Activated CD4-positive, alpha-beta T cell treated with anti-CD3 and anti-CD28 coated beads, Interleukin-2, amount 10 ng/mL, durations not matched to agents 24 days and 14 days (primary cell): ENCODE data around the gene PRKAR1B. TPM values are rescaled to one million over a fixed set of nuclear protein-coding genes. Genes with fewer than 3 reads are reported as not detected.

Source experiments
- DNase-seq: peaks from one replicate; pipeline ENCODE4 v3.0.0; 2022
- H3K27ac Mint-ChIP-seq: one replicate; pipeline ENCODE4 v1.8.0; 2022; ENCODE audit warnings: mild to moderate bottlenecking, mixed read lengths
- H3K27me3 Mint-ChIP-seq: one replicate; pipeline ENCODE4 v1.8.0; 2022; ENCODE audit warnings: mixed read lengths
- H3K36me3 Mint-ChIP-seq: one replicate; pipeline ENCODE4 v1.8.0; 2022; ENCODE audit warnings: low read depth, mild to moderate bottlenecking, mixed read lengths
- H3K4me1 Mint-ChIP-seq: one replicate; pipeline ENCODE4 v1.8.0; 2021; ENCODE audit warnings: mixed read lengths
- H3K4me3 Mint-ChIP-seq: one replicate; pipeline ENCODE4 v1.8.0; 2022; ENCODE audit warnings: mild to moderate bottlenecking, moderate library complexity, mixed read lengths
- H3K9me3 Mint-ChIP-seq: one replicate; pipeline ENCODE4 v1.8.0; 2021; ENCODE audit warnings: mixed read lengths
- intact Hi-C: fragments of 100-400 bp; cut with micrococcal nuclease; formaldehyde crosslinking; loops from one replicate; pipeline ENCODE4 v1.15.1; 2023
- total RNA-seq: library from RNA; stranded (reverse); gene quantifications from 2 replicates; pipeline ENCODE4 v1.2.3, GENCODE V29; 2022

Gene PRKAR1B
- total RNA-seq, 1 donor from 2014 or later: 47.0 TPM

DNA sequence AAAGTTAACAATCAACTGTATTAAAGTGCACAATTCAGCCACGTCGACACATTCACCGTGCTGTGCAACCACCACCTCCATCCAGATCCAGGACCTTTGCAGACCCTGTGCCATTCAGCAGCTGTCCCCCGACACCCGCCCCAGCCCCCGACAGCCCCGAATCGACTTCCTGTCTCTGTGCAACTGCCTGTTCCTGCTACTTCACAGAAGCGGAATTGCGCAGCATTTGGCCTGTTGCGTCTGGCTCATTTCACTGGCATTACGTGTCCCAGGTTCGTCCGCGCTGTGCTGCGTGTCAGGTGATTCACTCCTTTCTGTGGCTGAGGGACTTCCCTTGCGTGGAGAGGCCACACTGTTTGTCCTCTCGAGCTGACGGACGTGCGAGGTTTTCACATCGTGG is 33.8 kb downstream of the PRKAR1B start:
- intact Hi-C loops: no loop called here
- no peaks in the 10 kb centered on the region for H3K27me3 Mint-ChIP-seq
- H3K4me3 Mint-ChIP-seq: no peak overlapping the region
- DNase-seq: no peak
- H3K9me3 Mint-ChIP-seq: peaks cover 9% of the 10 kb centered on the region
- H3K4me1 Mint-ChIP-seq: no peaks in the 10 kb centered on the region
- no peak overlapping the region for H3K27ac Mint-ChIP-seq
- peaks cover 29% of the 10 kb centered on the region for H3K36me3 Mint-ChIP-seq

GRCh38 chr7:691361-692045 is 35.6 kb downstream of the PRKAR1B start:
- no peaks in the 10 kb centered on the region for H3K27me3 Mint-ChIP-seq
- H3K4me3 Mint-ChIP-seq: no peak overlapping the region
- no peaks in the 10 kb centered on the region for H3K4me1 Mint-ChIP-seq
- no peak for DNase-seq
- peaks cover 17% of the 10 kb centered on the region for H3K9me3 Mint-ChIP-seq
- H3K27ac Mint-ChIP-seq: no peak overlapping the region
- peaks cover 35% of the 10 kb centered on the region for H3K36me3 Mint-ChIP-seq
- intact Hi-C loops: no loop called here

- Mint-ChIP-seq H3K4me1 (no peaks in the 10 kb centered on the region), H3K4me3 (no peak overlapping the region), H3K36me3 (peaks cover 35% of the 10 kb centered on the region), H3K27ac (no peak overlapping the region), H3K27me3 (no peaks in the 10 kb centered on the region), H3K9me3 (peaks cover 22% of the 10 kb centered on the region)
- intact Hi-C loops: no loop called here
- no peak for DNase-seq
These were observed 36.4 kb downstream of the PRKAR1B start for GRCh38 chr7:690478-691360.

DNA sequence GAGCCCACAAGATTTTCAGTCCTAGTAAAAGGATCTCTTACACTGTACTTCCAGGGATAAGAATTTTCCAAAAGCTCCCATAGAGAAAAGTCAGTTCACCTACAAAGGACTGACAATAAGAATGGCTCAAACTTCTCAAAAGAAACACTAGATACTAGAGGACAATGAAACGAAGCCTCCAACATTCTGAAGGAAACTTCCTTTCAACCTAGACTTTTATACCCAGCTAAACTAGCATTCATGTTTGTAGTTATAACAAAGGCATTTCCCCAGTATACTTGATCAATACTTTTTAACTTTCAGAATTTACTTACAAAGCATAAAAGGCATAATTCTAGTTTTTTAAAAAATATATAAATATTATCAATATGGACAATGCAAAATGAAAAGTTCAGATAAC is 41.5 kb downstream of the PRKAR1B start:
- Mint-ChIP-seq H3K27ac (no peak overlapping the region), H3K36me3 (peaks cover 43% of the 10 kb centered on the region), H3K9me3 (peaks cover 26% of the 10 kb centered on the region), H3K4me1 (no peaks in the 10 kb centered on the region), H3K27me3 (no peaks in the 10 kb centered on the region), H3K4me3 (no peak overlapping the region)
- no peak for DNase-seq
- intact Hi-C loops: no loop called here

DNA sequence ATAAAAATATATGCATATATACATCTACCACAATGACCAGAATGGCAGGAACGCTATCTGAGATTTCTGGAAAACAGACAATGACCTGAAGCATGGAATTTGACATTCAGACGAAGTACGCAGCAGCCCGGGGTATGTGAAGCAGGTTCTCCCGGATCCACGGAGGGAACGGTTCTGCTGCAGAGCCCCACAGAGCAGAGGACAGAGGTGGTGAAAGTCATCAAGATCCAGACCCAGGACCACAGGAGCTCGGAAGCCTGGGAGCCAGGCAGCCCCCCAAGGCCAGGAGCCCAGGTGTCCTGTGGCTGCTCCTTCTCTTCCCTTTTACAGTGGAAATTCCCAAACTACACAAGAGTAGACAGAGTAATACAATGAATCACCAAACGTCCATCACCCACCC is 42.7 kb downstream of the PRKAR1B start:
- H3K27me3 Mint-ChIP-seq: no peaks in the 10 kb centered on the region

DNA sequence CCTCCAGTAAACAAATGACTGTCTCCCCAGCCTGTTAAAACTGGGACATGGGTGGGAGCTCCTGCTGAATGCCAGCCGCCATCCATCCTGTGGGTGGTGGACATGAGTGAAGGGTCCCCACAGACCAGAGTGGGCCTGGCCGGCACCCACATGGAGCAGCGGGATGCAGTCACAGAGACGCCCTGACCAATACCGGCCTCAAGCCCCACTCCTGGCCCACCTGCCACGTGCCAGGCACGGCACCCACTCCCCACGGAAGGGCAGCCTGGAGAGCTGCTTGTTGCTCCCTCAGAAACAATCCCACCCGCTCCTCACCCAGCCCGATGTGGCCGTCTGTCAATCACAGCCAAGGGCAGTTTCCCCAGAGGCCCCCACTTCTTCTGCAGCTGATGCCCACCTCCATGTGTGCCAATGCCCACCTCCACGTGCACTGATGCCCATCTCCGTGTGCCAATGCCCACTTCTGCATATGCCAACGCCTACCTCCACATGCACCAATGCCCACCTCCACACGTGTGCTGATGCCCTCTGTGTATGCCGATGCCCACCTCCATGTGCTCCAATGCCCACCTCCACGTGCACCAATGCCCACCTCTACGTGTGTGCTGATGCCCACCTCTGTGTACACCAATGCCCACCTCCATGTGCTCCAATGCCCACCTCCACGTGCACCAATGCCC is 43.4 kb downstream of the PRKAR1B start:
- H3K9me3 Mint-ChIP-seq: peaks cover 30% of the 10 kb centered on the region
- H3K27me3 Mint-ChIP-seq: no peaks in the 10 kb centered on the region
- DNase-seq: no peak
- no peak overlapping the region for H3K27ac Mint-ChIP-seq
- H3K4me3 Mint-ChIP-seq: no peak overlapping the region
- H3K4me1 Mint-ChIP-seq: no peaks in the 10 kb centered on the region
- peaks cover 45% of the 10 kb centered on the region for H3K36me3 Mint-ChIP-seq
- intact Hi-C loops: no loop called here

More for the DNA sequence above, 42.7 kb downstream of the PRKAR1B start:
- intact Hi-C loops: no loop called here
- H3K9me3 Mint-ChIP-seq: peaks cover 30% of the 10 kb centered on the region
- H3K36me3 Mint-ChIP-seq: peaks cover 44% of the 10 kb centered on the region
- no peak overlapping the region for H3K4me3 Mint-ChIP-seq
- DNase-seq: no peak
- no peak overlapping the region for H3K27ac Mint-ChIP-seq
- H3K4me1 Mint-ChIP-seq: no peaks in the 10 kb centered on the region

DNA sequence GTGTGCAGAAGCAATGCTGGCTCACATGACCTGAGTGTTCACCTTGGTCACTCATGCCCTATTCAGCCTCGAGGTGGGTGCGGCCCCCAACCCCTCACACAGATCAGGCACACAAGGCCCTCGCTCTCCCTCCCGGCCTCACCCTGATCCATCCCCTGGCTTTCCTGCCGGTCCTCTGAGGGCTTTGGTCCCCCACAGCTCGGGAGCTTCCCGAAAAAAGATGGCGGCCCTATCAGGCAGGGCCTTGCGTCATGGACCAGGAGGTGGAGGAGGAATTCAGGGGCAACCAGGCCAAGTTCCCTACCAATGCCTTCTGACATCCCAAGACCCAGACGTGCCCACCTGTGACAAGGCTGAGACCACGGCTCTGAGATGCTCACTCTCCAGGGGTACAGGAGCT is 44.3 kb downstream of the PRKAR1B start:
- Mint-ChIP-seq H3K9me3 (peaks cover 27% of the 10 kb centered on the region), H3K4me3 (no peak overlapping the region), H3K4me1 (no peaks in the 10 kb centered on the region), H3K36me3 (peaks cover 44% of the 10 kb centered on the region), H3K27me3 (no peaks in the 10 kb centered on the region), H3K27ac (no peak overlapping the region)
- DNase-seq: no peak
- intact Hi-C loops: no loop called here

DNA sequence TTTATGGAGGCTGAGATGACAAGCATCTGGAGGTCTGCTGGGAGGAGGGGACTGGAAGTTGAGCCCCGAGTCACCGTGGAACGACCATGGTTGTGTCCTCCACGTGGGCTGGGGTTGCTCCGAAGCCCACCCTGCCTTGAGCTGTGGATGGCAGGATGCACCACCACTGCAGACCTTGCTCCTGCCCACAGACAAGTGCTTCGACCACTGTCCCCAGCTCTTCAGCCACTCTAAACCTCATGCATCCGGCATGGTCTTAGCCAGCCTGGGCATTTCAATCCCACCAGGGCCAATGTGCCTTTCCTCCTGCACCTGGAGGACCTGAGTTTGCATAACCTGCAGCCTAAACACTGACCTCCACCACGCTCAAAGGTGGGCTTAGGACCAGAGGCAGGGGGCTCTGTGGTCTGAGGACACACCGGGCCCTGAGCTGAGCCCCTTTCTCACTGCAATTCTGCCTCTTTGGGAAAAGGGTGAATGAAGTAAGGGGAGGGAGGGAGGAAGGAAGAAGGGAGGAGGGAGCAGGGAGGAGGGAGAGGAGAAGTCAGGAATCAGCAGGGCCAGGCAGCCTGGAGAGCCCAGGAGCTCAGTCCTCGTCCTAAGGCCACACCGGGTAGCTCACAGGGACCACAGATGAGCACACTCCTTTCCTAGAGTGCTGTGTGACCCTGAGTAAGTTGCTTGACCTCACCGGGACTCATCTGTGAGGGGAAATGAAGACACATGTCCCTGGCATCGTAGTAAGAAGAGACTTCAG is 45.4 kb downstream of the PRKAR1B start:
- DNase-seq: no peak

GRCh38 chr7:680411-681127 is 46.5 kb downstream of the PRKAR1B start:
- peaks cover 50% of the 10 kb centered on the region for H3K36me3 Mint-ChIP-seq
- H3K9me3 Mint-ChIP-seq: peaks cover 19% of the 10 kb centered on the region
- intact Hi-C loops: no loop called here
- no peak for DNase-seq
- H3K27ac Mint-ChIP-seq: no peak overlapping the region
- no peaks in the 10 kb centered on the region for H3K27me3 Mint-ChIP-seq
- H3K4me3 Mint-ChIP-seq: no peak overlapping the region
- H3K4me1 Mint-ChIP-seq: no peaks in the 10 kb centered on the region

More for the DNA sequence above, 45.4 kb downstream of the PRKAR1B start:
- Mint-ChIP-seq H3K27me3 (no peaks in the 10 kb centered on the region), H3K27ac (no peak overlapping the region), H3K4me1 (no peaks in the 10 kb centered on the region), H3K4me3 (no peak overlapping the region), H3K9me3 (peaks cover 20% of the 10 kb centered on the region), H3K36me3 (peaks cover 44% of the 10 kb centered on the region)
- intact Hi-C loops: no loop called here

DNA sequence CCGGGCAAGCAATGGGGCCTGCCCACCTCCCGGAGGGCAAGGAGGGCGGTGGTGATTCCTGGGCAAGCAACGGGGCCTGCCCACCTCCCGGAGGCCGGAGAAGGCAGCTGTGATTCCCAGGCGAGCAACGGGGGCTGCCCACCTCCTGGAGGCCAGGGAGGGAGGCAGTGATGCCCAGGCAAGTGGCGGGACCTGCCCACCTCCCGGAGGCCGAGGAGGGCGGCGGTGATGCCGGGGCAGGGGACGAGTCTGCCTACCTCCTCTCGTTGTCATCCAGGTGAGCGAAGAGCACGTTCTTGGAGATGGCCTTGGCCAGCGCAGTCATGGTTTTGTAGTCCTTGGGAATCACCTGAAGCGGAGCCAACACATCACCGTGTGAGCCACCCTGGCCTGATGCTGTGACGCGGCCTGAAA is 50.1 kb downstream of the PRKAR1B start:
- Mint-ChIP-seq H3K27me3 (no peaks in the 10 kb centered on the region), H3K36me3 (peaks cover 50% of the 10 kb centered on the region), H3K4me3 (no peak overlapping the region), H3K27ac (no peak overlapping the region), H3K9me3 (peaks cover 19% of the 10 kb centered on the region), H3K4me1 (no peaks in the 10 kb centered on the region)
- DNase-seq: no peak
- intact Hi-C loops: no loop called here

DNA sequence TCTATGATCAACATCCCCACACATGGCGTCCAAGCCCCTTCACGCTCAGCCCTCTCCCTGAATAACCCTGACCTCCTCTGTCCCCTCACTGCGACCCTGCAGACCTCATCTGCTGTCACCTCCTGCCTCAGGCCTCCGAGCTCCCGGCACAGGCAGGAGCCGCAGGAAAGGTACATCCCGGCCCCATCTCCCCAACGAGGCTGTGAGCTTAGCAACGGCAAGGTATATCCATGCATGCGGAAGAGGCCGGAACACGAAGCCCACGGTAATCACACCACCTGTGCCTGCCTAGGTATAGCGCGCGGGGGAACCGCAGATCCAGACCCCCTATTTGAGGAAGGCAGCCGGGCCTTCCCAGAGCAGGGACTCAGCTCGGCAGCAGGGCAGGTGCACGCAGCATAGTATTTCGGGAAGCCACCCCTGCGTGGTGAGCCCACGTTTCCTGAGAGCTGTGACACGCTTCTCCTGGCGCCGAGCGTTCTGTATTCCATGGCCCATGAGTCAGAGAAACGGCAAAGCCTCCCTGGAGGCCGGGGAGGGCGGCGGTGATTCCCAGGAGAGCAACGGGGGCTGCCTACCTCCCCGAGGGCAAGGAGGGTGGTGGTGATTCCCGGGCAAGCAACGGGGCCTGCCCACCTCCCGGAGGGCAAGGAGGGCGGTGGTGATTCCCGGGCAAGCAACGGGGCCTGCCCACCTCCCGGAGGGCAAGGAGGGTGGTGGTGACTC is 50.7 kb downstream of the PRKAR1B start:
- no peak for DNase-seq
- H3K27me3 Mint-ChIP-seq: no peaks in the 10 kb centered on the region
- H3K27ac Mint-ChIP-seq: no peak overlapping the region
- H3K9me3 Mint-ChIP-seq: peaks cover 19% of the 10 kb centered on the region
- H3K4me3 Mint-ChIP-seq: no peak overlapping the region
- H3K4me1 Mint-ChIP-seq: no peaks in the 10 kb centered on the region
- intact Hi-C loops: no loop called here
- peaks cover 49% of the 10 kb centered on the region for H3K36me3 Mint-ChIP-seq

GRCh38 chr7:674454-675410 is 52.3 kb downstream of the PRKAR1B start:
- Mint-ChIP-seq H3K4me3 (no peak overlapping the region), H3K4me1 (no peaks in the 10 kb centered on the region), H3K27ac (no peak overlapping the region), H3K9me3 (peaks cover 18% of the 10 kb centered on the region), H3K27me3 (no peaks in the 10 kb centered on the region), H3K36me3 (peaks cover 41% of the 10 kb centered on the region)
- intact Hi-C loops: no loop called here
- no peak for DNase-seq
